Measurements from ENCODE around the gene C14orf180.

Gene C14orf180

GRCh38 chr14:104579507-104579906 lies at the start of gene C14orf180:
Gene C14orf180, plus strand, starts transcription at chr14:104579764. Its CDS starts 6,667 bp downstream, at chr14:104586431.
- no peak for DNase-seq (ENCODE audit: low spot score)

- no peak for DNase-seq (ENCODE audit: low spot score)
Observed at GRCh38 chr14:104530646-104531045, 48.9 kb upstream of the C14orf180 start.

GRCh38 chr14:104531421-104532190 lies 48.0 kb upstream of the C14orf180 start:
- DNase-seq (ENCODE audit: low spot score) = no peak

- no peak for DNase-seq (ENCODE audit: low spot score)
Observed at GRCh38 chr14:104532191-104532555, 47.4 kb upstream of the C14orf180 start.

- DNase-seq (ENCODE audit: low spot score) = no peak
Observed at GRCh38 chr14:104534036-104534435, 45.5 kb upstream of the C14orf180 start.

GRCh38 chr14:104536942-104537612 lies 42.5 kb upstream of the C14orf180 start:
- no peak for DNase-seq (ENCODE audit: low spot score)

GRCh38 chr14:104537613-104537988 lies 42.0 kb upstream of the C14orf180 start:
- DNase-seq (ENCODE audit: low spot score) = no peak

GRCh38 chr14:104541905-104542465 lies 37.6 kb upstream of the C14orf180 start:
- DNase-seq (ENCODE audit: low spot score) = no peak

GRCh38 chr14:104542871-104543830 lies 36.4 kb upstream of the C14orf180 start:
- no peak for DNase-seq (ENCODE audit: low spot score)

- DNase-seq (ENCODE audit: low spot score) = no peak
Observed at GRCh38 chr14:104544362-104544961, 35.1 kb upstream of the C14orf180 start.

GRCh38 chr14:104545151-104545941 lies 34.2 kb upstream of the C14orf180 start:
- DNase-seq (ENCODE audit: low spot score) = peak; percentile 5

GRCh38 chr14:104545942-104546501 lies 33.5 kb upstream of the C14orf180 start:
- no peak for DNase-seq (ENCODE audit: low spot score)

GRCh38 chr14:104546591-104547309 lies 32.8 kb upstream of the C14orf180 start:
- peak; percentile 6 for DNase-seq (ENCODE audit: low spot score)

GRCh38 chr14:104547310-104547997 lies 32.1 kb upstream of the C14orf180 start:
- DNase-seq (ENCODE audit: low spot score) = no peak

GRCh38 chr14:104547998-104548700 lies 31.4 kb upstream of the C14orf180 start:
- peak; percentile 11 for DNase-seq (ENCODE audit: low spot score)

- DNase-seq (ENCODE audit: low spot score) = peak; percentile 6
Observed at GRCh38 chr14:104548802-104549535, 30.6 kb upstream of the C14orf180 start.

GRCh38 chr14:104549536-104550339 lies 29.8 kb upstream of the C14orf180 start:
- no peak for DNase-seq (ENCODE audit: low spot score)

All from GM03348 (cell line).